Medulla oblongata (tissue), 1 donor: ENCODE results near the gene MPO.

Experiments
- DNase-seq: peaks from one replicate; pipeline ENCODE4 v3.0.0-alpha.2; 2015; ENCODE audit errors: extremely low spot score

The MPO gene

GRCh38 chr17:58233543-58233942 lies 47.2 kb downstream of the MPO start:
- DNase-seq = peak; percentile 21

- DNase-seq = peak; percentile 56
Measured at GRCh38 chr17:58232707-58233156, 48.0 kb downstream of the MPO start.

- no peak for DNase-seq
Measured at GRCh38 chr17:58231641-58232040, 49.1 kb downstream of the MPO start.

- no peak for DNase-seq
Measured at GRCh38 chr17:58229881-58230280, 50.9 kb downstream of the MPO start.

GRCh38 chr17:58229384-58229783 lies 51.4 kb downstream of the MPO start:
- no peak for DNase-seq

- DNase-seq = no peak
Measured at GRCh38 chr17:58228679-58229078, 52.1 kb downstream of the MPO start.

GRCh38 chr17:58227733-58228132 lies 53.0 kb downstream of the MPO start:
- DNase-seq = no peak

- no peak for DNase-seq
Measured at GRCh38 chr17:58224315-58224714, 56.4 kb downstream of the MPO start.
